Measurements from ENCODE around the gene SLC5A10.
"Not testable (repeated sequence)": the region's sequence is repeated elsewhere in the genome, so short reads cannot be mapped to it uniquely, and the experiment has no call there.

The SLC5A10 gene

DNA sequence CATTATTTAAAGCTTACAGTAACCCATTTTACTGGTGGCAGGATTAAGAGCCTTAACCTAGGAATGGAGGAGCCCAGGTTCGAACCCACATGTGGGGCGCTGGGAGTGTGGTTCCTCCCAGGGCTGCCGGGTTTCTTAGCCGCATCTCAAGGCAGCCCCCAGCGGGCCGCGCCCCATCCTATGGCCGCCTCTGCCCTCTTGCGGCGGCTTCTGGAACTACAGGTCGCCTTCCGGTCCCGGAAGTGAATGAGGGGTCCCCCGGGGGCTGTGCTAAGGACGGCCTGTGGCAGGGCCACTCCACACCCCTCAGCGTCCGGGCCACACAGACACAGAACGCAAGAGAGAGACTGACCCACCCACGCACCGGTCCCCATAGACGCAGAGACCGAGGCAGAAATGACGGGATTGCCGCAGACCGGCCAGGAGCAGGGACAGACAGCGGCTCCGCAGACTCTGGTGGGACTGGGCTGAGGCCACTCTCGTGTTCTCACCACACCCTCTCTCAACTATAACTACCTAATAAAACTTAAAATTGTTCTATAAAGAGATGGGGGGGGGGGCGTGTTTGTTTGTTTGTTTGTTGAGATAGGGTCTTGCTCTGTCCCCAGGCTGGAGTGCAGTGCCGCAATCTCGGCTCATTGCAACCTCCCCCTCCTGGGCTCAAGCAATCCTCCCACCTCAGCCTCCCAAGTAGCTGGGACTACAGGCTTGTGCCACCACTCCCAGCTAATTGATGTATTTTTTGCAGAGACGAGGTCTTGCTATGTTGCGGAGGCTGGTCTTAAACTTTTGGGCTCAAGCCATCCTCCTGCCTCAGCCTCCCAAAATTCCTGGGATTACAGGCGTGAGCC, 118.6 kb downstream of the SLC5A10 start:
- DNase-seq (ENCODE audit: low read depth, low spot score); H3K27ac ChIP-seq: not testable (repeated sequence)

Measured in epithelial cell of prostate (primary cell).